K562 (cell line): ENCODE measurements around the gene RPLP2. TPM values are rescaled to one million over a fixed set of nuclear protein-coding genes. Genes with fewer than 3 reads are reported as not detected.

ENCODE experiments used
- MYNN ChIP-seq, 2 experiments: sonication (generic); formaldehyde crosslinking in 1 of 2; IDR thresholded peaks; 2 replicates each; pipeline versions ENCODE4 v1.5.0 to v1.6.1; 2016 to 2020; ENCODE audit warnings: antibody characterized with exemption in 1 of 2, missing genetic modification reagents in 1 of 2
- STAT5A ChIP-seq: IDR thresholded peaks from 2 replicates; pipeline ENCODE4 v1.6.1; 2012; ENCODE audit warnings: low read length, inconsistent platforms, borderline replicate concordance
- SUPT5H ChIP-seq: fragments of 450-650 bp; IDR thresholded peaks from 2 replicates; pipeline ENCODE4 v1.6.1; 2016
- ZNF699 ChIP-seq: fragments of 250-450 bp; sonication (Bioruptor Pico); IDR thresholded peaks from 2 replicates; pipeline ENCODE4 v1.8.0; 2021; ENCODE audit warnings: mild to moderate bottlenecking, moderate library complexity; ENCODE audit not compliant: insufficient replicate concordance
- polyA plus RNA-seq, 8 experiments: library from polyadenylated mRNA; depleted of rRNA in 4 of 8; stranded (reverse) in 5 of 8; unstranded in 3 of 8; fragments of >200 nt; fragmentation: Nextera tagmentation in 2 of 8; fragmentation: Illumina TruSeq in 1 of 8; extraction: Ambion mirVana in 2 of 8; extraction: Trizol in 1 of 8; gene quantifications; 2 replicates each; pipeline versions ENCODE4 v1.2.1 to v1.2.3, GENCODE V29; 2011 to 2014; ENCODE audit warnings: inconsistent platforms in 1 of 8, missing spikeins in 1 of 8
- total RNA-seq, 7 experiments: library from RNA; depleted of rRNA in 6 of 7; stranded (reverse); fragments of >200 nt in 6 of 7; fragmentation: Illumina TruSeq in 2 of 7; extraction: Trizol in 2 of 7; gene quantifications; 2 replicates each; pipeline versions ENCODE4 v1.2.1 to v1.2.3, GENCODE V29; 2011 to 2021; ENCODE audit warnings: low replicate concordance in 1 of 7
- TF ChIP-seq, protein P1 (sequence below): fragments of 200-800 bp; sonication (Bioruptor generic); IDR thresholded peaks from 2 replicates; pipeline ENCODE4 v1.6.1; 2017; ENCODE audit warnings: missing genetic modification characterization, missing compliant biosample characterization
- TF ChIP-seq, protein P2 (sequence below): fragments of 450-650 bp; IDR thresholded peaks from 2 replicates; pipeline ENCODE4 v1.6.1; 2018; ENCODE audit warnings: mild to moderate bottlenecking, low read depth; ENCODE audit not compliant: partially characterized antibody

The RPLP2 gene
- total and polyA plus RNA-seq, 9 of the 15 experiments (the other 6 are each of a cell fraction or from before 2014, with no cell fraction given), result 528 to 3,807 (median 1,633) TPM

- peak; percentile 65; the same call in 1 of the 2 replicates for TF ChIP-seq MYNN (IDR thresholded peaks at IDR 0.05)
- TF ChIP-seq MYNN (CRISPR knock-in tag; IDR thresholded peaks at IDR 0.05), result no peak
- TF ChIP-seq, protein P1, sequence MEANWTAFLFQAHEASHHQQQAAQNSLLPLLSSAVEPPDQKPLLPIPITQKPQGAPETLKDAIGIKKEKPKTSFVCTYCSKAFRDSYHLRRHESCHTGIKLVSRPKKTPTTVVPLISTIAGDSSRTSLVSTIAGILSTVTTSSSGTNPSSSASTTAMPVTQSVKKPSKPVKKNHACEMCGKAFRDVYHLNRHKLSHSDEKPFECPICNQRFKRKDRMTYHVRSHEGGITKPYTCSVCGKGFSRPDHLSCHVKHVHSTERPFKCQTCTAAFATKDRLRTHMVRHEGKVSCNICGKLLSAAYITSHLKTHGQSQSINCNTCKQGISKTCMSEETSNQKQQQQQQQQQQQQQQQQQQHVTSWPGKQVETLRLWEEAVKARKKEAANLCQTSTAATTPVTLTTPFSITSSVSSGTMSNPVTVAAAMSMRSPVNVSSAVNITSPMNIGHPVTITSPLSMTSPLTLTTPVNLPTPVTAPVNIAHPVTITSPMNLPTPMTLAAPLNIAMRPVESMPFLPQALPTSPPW (CRISPR knock-in tag), result no peak
- TF ChIP-seq, protein P2, sequence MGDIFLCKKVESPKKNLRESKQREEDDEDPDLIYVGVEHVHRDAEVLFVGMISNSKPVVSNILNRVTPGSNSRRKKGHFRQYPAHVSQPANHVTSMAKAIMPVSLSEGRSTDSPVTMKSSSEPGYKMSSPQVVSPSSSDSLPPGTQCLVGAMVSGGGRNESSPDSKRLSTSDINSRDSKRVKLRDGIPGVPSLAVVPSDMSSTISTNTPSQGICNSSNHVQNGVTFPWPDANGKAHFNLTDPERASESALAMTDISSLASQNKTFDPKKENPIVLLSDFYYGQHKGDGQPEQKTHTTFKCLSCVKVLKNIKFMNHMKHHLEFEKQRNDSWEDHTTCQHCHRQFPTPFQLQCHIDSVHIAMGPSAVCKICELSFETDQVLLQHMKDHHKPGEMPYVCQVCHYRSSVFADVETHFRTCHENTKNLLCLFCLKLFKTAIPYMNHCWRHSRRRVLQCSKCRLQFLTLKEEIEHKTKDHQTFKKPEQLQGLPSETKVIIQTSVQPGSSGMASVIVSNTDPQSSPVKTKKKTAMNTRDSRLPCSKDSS, result no peak
- TF ChIP-seq SUPT5H, result peak; percentile 36; the same call in 1 of the 2 replicates
- no peak for TF ChIP-seq ZNF699 (CRISPR knock-in tag)
- no peak for TF ChIP-seq STAT5A
These were observed 42.5 kb upstream of the RPLP2 start (continued) for GRCh38 chr11:767238-767637.
